HepG2 (cell line): ENCODE data around the gene WFDC11. TPM values are rescaled to one million over a fixed set of nuclear protein-coding genes. Genes with fewer than 3 reads are reported as not detected.
A peak's percentile ranks its signal among the peaks of the same experiment; 100 is the strongest.

Experiments
- AGO1 ChIP-seq: fragments of 200-400 bp; formaldehyde crosslinking; IDR thresholded peaks from 2 replicates; pipeline ENCODE4 v1.6.1; 2017; ENCODE audit warnings: mild to moderate bottlenecking, low read depth, low read length, moderate library complexity; ENCODE audit not compliant: poor library complexity, severe bottlenecking
- CENPT ChIP-seq: sonication (generic); formaldehyde crosslinking; IDR thresholded peaks from 2 replicates; pipeline ENCODE4 v1.8.0; 2022; ENCODE audit warnings: low read depth, mild to moderate bottlenecking, moderate library complexity, missing genetic modification reagents
- ESRRA ChIP-seq: sonication (generic); formaldehyde crosslinking; IDR thresholded peaks from 2 replicates; pipeline ENCODE4 v1.5.1; 2020; ENCODE audit warnings: mild to moderate bottlenecking, low read depth, missing genetic modification reagents
- FOXA1 ChIP-seq, 2 experiments: fragments of 450-650 bp in 1 of 2; sonication (generic) in 1 of 2; formaldehyde crosslinking in 1 of 2; IDR thresholded peaks; 2 replicates each; pipeline versions ENCODE4 v1.4.0 to v1.6.1; 2016 to 2020; ENCODE audit warnings: missing genetic modification reagents in 1 of 2
- GATAD2A ChIP-seq: IDR thresholded peaks from 2 replicates; pipeline ENCODE4 v1.6.1; 2016
- GLI4 ChIP-seq: sonication (generic); formaldehyde crosslinking; IDR thresholded peaks from 2 replicates; pipeline ENCODE4 v1.5.1; 2020; ENCODE audit warnings: missing genetic modification reagents, mild to moderate bottlenecking, moderate library complexity, borderline replicate concordance
- GPN1 ChIP-seq: sonication (generic); formaldehyde crosslinking; IDR thresholded peaks from 2 replicates; pipeline ENCODE4 v1.5.1; 2020; ENCODE audit warnings: missing genetic modification reagents, borderline replicate concordance
- HNRNPL ChIP-seq: fragments of 200-400 bp; formaldehyde crosslinking; IDR thresholded peaks from 2 replicates; pipeline ENCODE4 v1.6.1; 2017; ENCODE audit warnings: mild to moderate bottlenecking, low read depth, low read length
- KAT7 ChIP-seq: IDR thresholded peaks from 2 replicates; pipeline ENCODE4 v1.6.1; 2018; ENCODE audit warnings: borderline replicate concordance, missing compliant biosample characterization
- KDM5B ChIP-seq: sonication (generic); formaldehyde crosslinking; IDR thresholded peaks from 2 replicates; pipeline ENCODE4 v1.4.0; 2020; ENCODE audit warnings: missing genetic modification reagents, mild to moderate bottlenecking, borderline replicate concordance
- KLF11 ChIP-seq: IDR thresholded peaks from 2 replicates; pipeline ENCODE4 v1.6.1; 2016; ENCODE audit warnings: missing compliant biosample characterization
- MED13 ChIP-seq: sonication (generic); formaldehyde crosslinking; IDR thresholded peaks from 2 replicates; pipeline ENCODE4 v1.5.0; 2020; ENCODE audit warnings: missing genetic modification reagents
- MED8 ChIP-seq: sonication (generic); formaldehyde crosslinking; IDR thresholded peaks from 2 replicates; pipeline ENCODE4 v1.8.1; 2023; ENCODE audit warnings: mild to moderate bottlenecking, missing genetic modification reagents; ENCODE audit not compliant: insufficient replicate concordance
- MTF1 ChIP-seq: sonication (generic); formaldehyde crosslinking; IDR thresholded peaks from 2 replicates; pipeline ENCODE4 v1.5.0; 2020; ENCODE audit warnings: missing genetic modification reagents
- NFKBIZ ChIP-seq: IDR thresholded peaks from 2 replicates; pipeline ENCODE4 v1.6.1; 2018; ENCODE audit warnings: missing genetic modification reagents, missing compliant biosample characterization
- PAX8 ChIP-seq: sonication (generic); formaldehyde crosslinking; IDR thresholded peaks from 2 replicates; pipeline ENCODE4 v1.8.0; 2022; ENCODE audit warnings: mild to moderate bottlenecking, missing genetic modification reagents, borderline replicate concordance
- SMYD3 ChIP-seq: sonication (generic); formaldehyde crosslinking; IDR thresholded peaks from 2 replicates; pipeline ENCODE4 v1.8.1; 2023; ENCODE audit warnings: mild to moderate bottlenecking, missing genetic modification reagents
- TCF7 ChIP-seq: sonication (generic); IDR thresholded peaks from 2 replicates; pipeline ENCODE4 v1.6.1; 2016; ENCODE audit warnings: antibody characterized with exemption, low read depth
- THRA ChIP-seq: sonication (generic); formaldehyde crosslinking; IDR thresholded peaks from 2 replicates; pipeline ENCODE4 v1.4.0; 2020; ENCODE audit warnings: missing genetic modification reagents, borderline replicate concordance
- TIGD3 ChIP-seq: sonication (generic); formaldehyde crosslinking; IDR thresholded peaks from 2 replicates; pipeline ENCODE4 v1.5.1; 2020; ENCODE audit warnings: mild to moderate bottlenecking, missing genetic modification reagents, borderline replicate concordance
- ZFP82 ChIP-seq: sonication (generic); formaldehyde crosslinking; IDR thresholded peaks from 2 replicates; pipeline ENCODE4 v1.5.1; 2020; ENCODE audit warnings: mild to moderate bottlenecking, missing genetic modification reagents, borderline replicate concordance
- ZNF10 ChIP-seq: sonication (generic); formaldehyde crosslinking; IDR thresholded peaks from 2 replicates; pipeline ENCODE4 v1.4.0; 2020; ENCODE audit warnings: mild to moderate bottlenecking, low read depth, missing genetic modification reagents, borderline replicate concordance
- ZNF121 ChIP-seq: sonication (generic); formaldehyde crosslinking; IDR thresholded peaks from 2 replicates; pipeline ENCODE4 v1.5.0; 2020; ENCODE audit warnings: mild to moderate bottlenecking, missing genetic modification reagents
- ZNF264 ChIP-seq: sonication (generic); formaldehyde crosslinking; IDR thresholded peaks from 2 replicates; pipeline ENCODE4 v1.4.0; 2020; ENCODE audit warnings: missing genetic modification reagents
- ZNF609 ChIP-seq: sonication (generic); formaldehyde crosslinking; IDR thresholded peaks from 2 replicates; pipeline ENCODE4 v1.4.0; 2020; ENCODE audit warnings: mild to moderate bottlenecking, missing genetic modification reagents, borderline replicate concordance
- ZNF713 ChIP-seq: sonication (generic); formaldehyde crosslinking; IDR thresholded peaks from 2 replicates; pipeline ENCODE4 v1.4.0; 2020; ENCODE audit warnings: mild to moderate bottlenecking, missing genetic modification reagents
- polyA plus RNA-seq, 8 experiments: library from polyadenylated mRNA; depleted of rRNA in 3 of 8; stranded (reverse) in 7 of 8; unstranded in 1 of 8; fragments of >200 nt; fragmentation: Illumina TruSeq in 4 of 8; extraction: Trizol in 4 of 8; gene quantifications; 2 replicates each; pipeline versions ENCODE4 v1.2.1 to v1.2.3, GENCODE V29; 2011 to 2016; ENCODE audit warnings: low read depth in 4 of 8, missing spikeins in 1 of 8, mixed read lengths in 1 of 8; ENCODE audit not compliant: insufficient read depth in 1 of 8
- total RNA-seq, 5 experiments: library from RNA; depleted of rRNA; stranded (reverse); fragments of >200 nt; fragmentation: Illumina TruSeq; extraction: Trizol; gene quantifications; 2 replicates each; pipeline ENCODE4 v1.2.3, GENCODE V29; 2016; ENCODE audit warnings: low read depth in 1 of 5

Gene WFDC11
- total and polyA plus RNA-seq, 2 of the 13 experiments (the other 11 are each of a cell fraction or from before 2014, with no cell fraction given) = not detected

GRCh38 chr20:45621593-45621992 is 48.4 kb downstream of the WFDC11 start (continued):
- TF ChIP-seq TIGD3 (no peak), KDM5B (no peak), MED8 (CRISPR knock-in tag) (no peak), ZNF713 (CRISPR knock-in tag) (no peak), KAT7 (CRISPR knock-in tag) (no peak), KLF11 (CRISPR knock-in tag) (no peak), GPN1 (no peak), MTF1 (no peak), GLI4 (CRISPR knock-in tag) (no peak), MED13 (CRISPR knock-in tag) (no peak), NFKBIZ (CRISPR knock-in tag) (no peak), HNRNPL (no peak), CENPT (no peak), ZFP82 (CRISPR knock-in tag) (no peak), TCF7 (peak; percentile 74), ESRRA (CRISPR knock-in tag) (no peak), SMYD3 (CRISPR knock-in tag) (no peak), GATAD2A (CRISPR knock-in tag) (peak; percentile 73), ZNF609 (no peak), ZNF10 (CRISPR knock-in tag) (no peak), PAX8 (no peak), AGO1 (no peak), FOXA1 (IDR thresholded peaks at IDR 0.05) (no peak), FOXA1 (CRISPR knock-in tag; IDR thresholded peaks at IDR 0.05) (peak; percentile 73), ZNF121 (CRISPR knock-in tag) (no peak), ZNF264 (CRISPR knock-in tag) (no peak), THRA (CRISPR knock-in tag) (no peak)
